ENCODE results near the gene ADH6. TPM values are rescaled to one million over a fixed set of nuclear protein-coding genes. Genes with fewer than 3 reads are reported as not detected.
"Not testable (repeated sequence)": the region's sequence is repeated elsewhere in the genome, so short reads cannot be mapped to it uniquely, and the experiment has no call there.

Gene ADH6
- total RNA-seq: not detected
- long read RNA-seq: 0 reads

DNA sequence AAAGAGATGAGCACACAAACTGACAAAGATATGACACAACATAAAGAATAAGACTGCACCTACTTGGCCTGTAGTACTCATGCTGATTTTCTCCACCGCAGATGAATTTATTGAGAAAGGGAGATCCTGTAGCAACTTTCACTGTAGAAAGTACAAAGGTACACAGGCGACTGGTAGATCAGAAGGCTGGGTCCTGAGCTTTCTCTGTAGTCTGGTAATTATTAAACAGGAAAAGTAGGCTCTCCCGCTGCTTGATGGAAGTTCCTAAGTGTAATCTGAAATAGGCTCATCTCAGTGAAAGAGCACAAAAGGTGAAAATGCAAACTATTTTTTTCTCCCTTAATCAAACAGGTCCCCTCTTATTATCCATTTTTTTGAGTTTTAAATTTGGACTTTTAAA is at the start of gene ADH6:
Gene ADH6, minus strand, starts transcription at position 175 of the 400 bp plus-strand sequence. Its CDS starts 94 bp downstream, at position 81.
- DNase-seq (ENCODE audit: low spot score): no peak

GRCh38 chr4:99264927-99265326 is 45.9 kb upstream of the ADH6 start:
- DNase-seq (ENCODE audit: low spot score): no peak

DNA sequence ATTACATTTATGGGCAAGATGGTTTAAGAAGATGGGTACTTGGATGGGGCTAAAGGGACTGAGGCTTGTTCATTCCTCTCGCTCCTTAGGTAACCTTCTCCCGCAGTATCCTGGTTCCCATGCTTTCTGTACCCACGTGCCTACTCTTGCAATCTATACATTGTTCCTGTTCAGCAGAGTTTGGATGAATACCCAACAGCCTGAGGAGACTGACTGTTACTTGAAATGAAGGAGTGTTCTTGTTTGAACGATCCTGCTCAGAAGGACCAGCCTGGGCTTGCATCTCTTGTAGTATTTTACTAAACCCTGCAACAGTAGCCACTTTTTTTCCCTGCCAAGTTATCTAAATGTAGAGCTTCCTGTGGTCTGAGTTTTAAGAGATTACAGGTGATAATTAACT is 33.7 kb upstream of the ADH6 start:
- DNase-seq (ENCODE audit: low spot score): no peak

- no peak for DNase-seq (ENCODE audit: low spot score)
These were observed 29.7 kb upstream of the ADH6 start for GRCh38 chr4:99248714-99249113.

DNA sequence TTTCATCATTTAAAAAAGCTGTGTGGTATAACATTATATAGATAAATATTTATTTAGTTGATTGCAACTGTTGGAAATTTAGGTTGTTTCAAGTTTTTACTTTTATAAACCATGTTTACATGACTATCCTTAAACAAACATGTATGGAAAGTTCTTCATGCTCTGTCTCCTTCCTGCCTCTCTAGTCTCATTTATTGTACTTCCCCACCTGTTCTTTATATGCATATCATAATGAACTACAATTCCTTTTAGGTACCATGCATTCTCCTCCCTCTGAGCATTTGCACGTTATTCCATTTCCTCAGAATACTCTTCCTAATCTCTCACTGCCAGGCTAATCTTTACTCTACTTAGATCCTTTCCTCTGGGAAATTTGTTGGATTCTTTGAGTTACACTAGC is 16.9 kb upstream of the ADH6 start:
- no peak for DNase-seq (ENCODE audit: low spot score)

DNA sequence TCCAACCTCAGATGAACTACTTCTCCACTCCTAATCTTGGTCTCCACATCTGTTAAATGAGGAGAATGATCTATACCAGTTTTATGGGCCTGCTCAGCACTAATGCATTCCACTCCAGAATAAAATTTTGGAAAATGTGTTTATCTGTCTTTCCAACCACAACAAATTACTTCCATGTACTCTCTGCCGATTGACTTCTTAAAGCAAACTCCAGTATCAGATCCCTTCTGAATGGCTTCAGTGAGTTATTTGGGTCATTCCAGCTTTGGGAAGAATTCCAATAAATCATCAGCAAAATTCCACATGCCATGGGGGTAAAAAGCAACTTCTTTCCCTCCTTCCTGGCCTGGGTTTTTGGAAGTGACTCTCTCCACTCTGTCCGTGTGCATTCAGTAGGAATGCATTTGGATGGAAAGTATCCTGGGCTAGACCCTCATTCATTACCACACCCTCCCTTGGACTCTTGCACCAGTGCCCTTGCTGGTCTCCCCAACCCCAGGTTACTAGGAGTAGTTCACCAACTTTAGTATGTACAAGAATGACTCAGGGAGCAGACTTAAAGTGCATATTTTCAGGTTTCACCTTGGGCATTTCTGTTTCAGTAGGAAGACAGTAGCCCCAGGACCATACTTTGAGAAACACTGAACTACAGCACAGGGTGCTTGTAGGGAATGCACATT is 15.4 kb upstream of the ADH6 start:
- DNase-seq (ENCODE audit: low spot score): no peak

DNA sequence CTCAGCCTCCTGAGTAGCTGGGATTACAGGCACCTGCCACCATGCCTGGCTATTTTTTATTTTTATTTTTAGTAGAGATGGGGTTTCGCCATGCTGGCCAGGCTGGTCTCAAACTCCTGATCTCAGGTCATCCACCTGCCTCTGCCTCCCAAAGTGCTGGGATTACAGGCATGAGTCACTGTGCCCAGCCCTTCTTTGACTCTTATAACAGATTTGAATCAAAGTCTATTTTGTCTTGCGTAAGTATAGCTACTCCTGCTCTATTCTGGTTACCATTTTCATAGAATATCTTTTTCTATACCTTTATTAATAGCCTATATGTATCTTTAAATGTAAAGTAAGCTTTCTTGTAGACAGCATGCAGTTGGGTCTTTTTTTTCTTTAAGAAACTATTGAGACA is 14.4 kb upstream of the ADH6 start:
- DNase-seq (ENCODE audit: low spot score): not testable (repeated sequence)

DNA sequence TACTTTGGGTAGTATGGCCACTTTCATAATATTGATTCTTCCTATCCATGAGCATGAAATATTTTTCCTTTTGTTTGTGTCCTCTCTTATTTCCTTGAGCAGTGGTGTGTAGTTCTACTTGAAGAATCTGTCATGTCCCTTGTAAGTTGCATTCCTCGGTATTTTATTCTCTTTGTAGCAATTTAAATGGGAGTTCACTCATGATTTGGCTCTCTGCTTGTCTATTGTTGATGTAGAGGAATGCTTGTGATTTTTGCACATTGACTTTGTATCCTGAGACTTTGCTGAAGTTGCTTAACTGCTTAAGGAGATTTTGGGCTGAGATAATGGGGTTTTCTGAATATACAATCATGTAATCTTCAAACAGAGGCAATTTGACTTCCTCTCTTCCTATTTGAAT is 9.7 kb upstream of the ADH6 start:
- not testable (repeated sequence) for DNase-seq (ENCODE audit: low spot score)

- not testable (repeated sequence) for DNase-seq (ENCODE audit: low spot score)
These were observed 8.6 kb upstream of the ADH6 start for GRCh38 chr4:99227646-99228045.

DNA sequence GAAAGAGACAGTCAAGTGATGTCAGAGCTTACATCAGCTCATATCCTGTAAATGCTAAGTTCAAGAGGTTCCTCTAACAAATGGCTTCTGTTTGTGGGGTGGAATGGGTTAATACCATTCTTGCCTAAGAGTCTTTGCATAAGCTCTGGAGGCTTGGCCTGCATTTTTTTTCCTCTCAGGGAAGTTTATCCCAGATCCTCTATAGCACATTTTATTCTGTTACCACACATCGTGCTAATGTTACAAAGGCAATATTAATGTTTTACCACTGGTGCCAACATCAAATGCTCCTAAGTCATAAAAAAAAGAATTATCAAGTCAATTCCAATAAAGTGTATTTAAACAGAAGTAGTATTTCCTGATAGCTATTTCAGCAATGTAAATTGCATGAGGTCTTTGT is 2.9 kb upstream of the ADH6 start:
- no peak for DNase-seq (ENCODE audit: low spot score)

DNA sequence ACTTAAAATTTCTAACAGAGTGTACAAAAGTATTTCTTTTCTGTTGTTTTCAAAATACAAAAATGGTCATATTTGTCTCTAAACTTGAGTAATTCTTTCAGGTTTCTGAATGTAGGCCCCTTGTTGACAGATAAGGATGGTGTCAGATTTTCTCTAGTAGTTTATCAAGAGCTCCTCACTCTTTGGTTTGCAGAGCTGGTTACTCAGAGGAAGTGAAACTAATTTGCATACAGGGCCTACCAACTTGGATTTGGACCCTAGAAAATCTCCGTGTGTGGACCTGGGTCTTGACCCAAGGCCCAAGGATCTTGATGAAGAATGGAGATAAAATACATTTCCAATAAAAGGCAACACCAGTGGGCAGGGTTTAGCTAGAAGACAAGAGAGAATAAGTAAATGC is 433 bp upstream of the ADH6 start:
- no peak for DNase-seq (ENCODE audit: low spot score)

DNA sequence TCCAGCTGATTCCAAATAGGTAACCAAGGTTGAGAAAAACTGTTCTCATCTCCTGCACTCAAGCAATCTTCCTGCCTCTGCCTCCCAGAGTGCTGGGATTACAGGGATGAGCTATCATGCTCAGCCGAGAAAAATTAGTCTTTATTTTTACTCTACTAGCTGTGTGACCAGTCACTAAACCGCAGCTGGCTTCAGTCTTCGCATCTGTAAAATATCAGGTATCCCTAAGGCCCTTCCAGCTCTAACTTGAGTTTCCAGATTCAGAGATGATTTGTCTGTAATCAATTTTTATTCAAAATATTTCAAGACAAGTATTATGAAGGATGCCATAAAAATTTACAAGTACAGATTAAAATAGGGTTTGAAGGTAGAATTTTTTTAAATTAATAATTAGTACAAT is 3.5 kb downstream of the ADH6 start:
- no peak for DNase-seq (ENCODE audit: low spot score)

DNA sequence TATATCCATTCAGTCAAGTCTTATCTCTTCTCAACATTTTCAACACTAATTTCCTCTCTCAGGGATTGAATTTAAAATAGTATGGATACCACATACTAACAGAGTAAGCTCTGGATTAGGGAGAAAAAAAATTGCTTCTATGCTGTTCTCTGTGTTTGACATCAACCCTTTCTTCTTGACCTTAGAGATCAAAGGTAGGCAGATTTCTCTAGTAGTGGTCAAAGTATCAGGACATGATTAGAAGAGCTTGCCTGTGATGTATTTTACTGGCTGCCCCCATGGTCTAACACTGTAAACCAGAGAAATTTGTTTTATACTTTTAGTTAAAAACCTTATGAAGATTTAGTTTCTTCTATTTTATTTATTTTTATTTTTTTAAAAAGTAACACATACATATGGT is 8.3 kb downstream of the ADH6 start:
- no peak for DNase-seq (ENCODE audit: low spot score)

DNA sequence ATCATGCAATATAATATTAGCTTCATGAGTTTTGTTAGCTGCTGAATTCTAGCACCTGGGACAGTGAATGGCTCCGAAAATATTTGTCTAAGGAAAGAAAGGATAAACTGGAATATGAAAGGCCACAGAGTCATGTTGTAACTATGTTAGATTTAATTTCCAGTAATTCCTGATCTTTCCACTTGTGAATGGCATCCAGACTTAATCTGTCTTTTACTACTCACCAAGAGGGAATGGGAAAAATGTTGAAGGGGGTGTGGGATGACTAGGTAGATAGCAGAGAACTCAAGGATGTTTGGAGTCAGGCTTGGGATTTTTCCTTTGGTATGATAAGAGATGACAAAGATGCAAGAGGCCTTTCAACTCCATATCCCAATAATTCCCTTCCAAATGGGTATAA is 9.4 kb downstream of the ADH6 start:
- no peak for DNase-seq (ENCODE audit: low spot score)

- no peak for DNase-seq (ENCODE audit: low spot score)
These were observed 10.3 kb downstream of the ADH6 start for GRCh38 chr4:99208719-99209075.

GRCh38 chr4:99207911-99208718 is 10.9 kb downstream of the ADH6 start:
- DNase-seq (ENCODE audit: low spot score): no peak

DNA sequence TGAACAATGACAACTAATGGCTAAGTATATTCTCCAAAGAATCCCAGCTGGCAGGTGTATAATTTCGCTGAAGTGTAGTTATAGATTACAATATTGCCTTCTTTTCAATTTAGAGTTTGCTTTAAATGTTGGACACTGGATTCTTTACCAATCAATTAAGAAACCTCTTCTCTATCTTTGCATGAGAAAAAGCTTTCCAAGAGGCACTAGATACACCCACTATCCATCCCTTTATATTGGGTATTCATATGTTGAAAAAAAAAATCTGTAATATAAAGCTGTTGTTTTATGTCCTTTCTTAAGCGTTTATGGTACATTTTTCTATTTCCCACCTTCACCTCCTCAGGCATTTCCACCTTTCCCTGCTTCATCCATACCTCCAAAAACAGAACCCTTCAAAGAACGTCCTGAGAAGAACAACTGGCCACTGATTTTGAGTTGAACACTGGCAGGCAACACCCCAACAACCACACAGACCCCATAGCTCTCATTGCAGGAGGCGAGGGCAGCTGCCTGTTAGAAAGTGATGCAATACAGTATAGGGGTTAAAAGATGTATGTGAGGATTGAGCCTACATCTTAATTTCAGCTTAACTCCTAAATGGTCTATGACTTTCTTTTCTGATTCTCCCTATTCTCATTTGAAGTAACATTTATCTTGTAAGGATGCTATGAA is 11.8 kb downstream of the ADH6 start:
- DNase-seq (ENCODE audit: low spot score): no peak

DNA sequence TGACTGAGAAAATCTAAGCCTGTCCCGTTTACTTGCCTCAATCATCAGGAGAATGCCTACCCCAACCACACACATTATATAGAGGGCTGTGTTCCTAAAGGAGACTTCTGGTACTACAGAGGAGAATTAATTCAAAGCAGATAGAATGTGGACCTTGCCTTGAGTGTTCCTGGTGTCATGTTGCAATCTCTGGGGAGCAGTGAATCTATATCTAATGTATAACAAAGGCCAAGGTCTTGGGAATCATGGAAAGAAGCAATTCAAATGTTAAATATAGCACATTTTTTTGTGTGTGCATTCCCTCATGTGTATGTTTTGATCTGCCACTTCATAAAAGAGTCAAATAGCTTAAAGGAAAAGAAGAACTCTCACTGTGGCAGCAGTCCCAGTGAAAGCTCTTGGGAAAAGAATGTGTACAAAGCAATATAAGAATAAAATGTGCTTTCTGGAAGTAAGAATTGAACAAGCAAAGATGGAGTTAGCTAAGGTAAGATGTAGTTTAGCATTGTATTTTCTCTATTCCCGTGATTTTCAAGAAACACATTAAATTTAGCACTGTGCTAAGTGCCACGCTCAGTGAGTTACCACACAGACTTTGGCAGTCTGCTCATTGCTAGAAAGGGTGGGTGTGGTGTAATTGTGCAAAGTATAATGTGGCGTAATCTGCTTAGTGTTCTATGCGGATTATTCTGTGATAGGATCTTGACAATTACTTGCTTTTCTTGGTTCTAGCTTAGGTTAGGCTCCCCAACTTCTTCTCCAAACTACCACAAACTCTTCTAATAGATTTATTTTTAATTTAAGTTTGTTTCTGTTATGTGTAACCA is 13.7 kb downstream of the ADH6 start:
- DNase-seq (ENCODE audit: low spot score): no peak

GRCh38 chr4:99202536-99202935 is 16.5 kb downstream of the ADH6 start:
- no peak for DNase-seq (ENCODE audit: low spot score)

DNA sequence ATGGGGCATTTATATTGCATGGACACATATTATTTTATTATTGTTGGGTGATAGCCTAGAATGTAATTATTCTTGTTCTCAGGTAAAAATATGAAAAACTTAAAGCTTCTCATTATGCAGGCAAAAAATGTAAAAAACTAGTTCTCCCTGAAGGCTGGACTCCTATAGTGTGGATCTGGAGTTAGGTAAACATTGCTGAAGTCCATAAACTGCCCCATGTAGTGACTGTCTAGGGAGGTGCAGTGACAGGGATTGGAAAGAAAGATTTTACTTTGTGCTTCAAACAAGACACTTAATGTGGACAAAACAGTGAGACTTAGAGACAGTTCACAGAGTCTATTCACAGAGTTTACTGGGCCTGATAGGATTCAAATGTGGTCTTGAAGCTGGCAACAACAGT is 17.0 kb downstream of the ADH6 start:
- no peak for DNase-seq (ENCODE audit: low spot score)

DNA sequence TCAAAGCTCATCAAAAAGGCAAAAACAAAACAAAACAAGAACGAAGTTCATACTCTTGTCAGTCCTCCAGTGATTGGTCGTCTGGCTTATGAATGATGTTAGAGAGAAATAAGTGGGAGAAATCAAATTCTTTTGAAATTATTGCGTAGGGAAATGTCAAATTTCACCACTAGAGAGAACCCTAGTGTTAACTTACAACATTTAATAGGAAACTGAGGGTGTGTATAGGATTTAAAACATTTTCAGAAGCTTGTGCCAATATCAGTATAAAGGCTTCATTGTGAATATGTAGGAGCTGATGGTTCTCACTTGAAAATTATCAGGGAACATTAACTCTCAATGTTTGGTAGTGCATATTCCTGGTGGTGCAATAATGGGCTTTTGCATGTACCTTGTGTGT is 17.4 kb downstream of the ADH6 start:
- DNase-seq (ENCODE audit: low spot score): no peak

DNA sequence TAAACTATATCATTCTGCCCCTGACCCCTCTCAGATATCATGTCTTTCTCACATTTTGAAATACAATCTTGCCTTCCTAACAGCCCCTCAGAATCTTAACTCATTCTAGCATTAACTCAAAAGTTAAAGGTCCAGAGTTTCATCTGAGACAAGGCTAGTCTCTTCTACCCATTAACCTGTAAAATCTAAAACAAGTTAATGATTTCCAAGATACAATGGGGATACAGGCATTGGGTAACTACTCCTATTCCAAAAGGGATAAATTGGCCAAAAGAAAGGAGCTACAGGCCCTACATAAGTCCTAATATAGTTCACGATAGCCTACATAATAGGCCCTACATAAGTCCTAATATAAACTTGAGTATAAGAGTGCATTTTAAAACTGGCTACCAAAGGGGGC is 18.9 kb downstream of the ADH6 start:
- no peak for DNase-seq (ENCODE audit: low spot score)

Measured in mesenteric fat pad (tissue), 1 donor.